VCaP (cell line): ENCODE results near the gene SKI.

ENCODE experiments used
- H3K27ac ChIP-seq: fragments of 450-650 bp; 2 replicates; pipeline ENCODE4 v1.5.1; 2017
- CTCF ChIP-seq: fragments of 450-650 bp; conservative IDR thresholded peaks from 2 replicates; pipeline ENCODE4 v1.5.1; 2017; ENCODE audit warnings: mild to moderate bottlenecking, moderate library complexity

Gene SKI

GRCh38 chr1:2312515-2313301, 84.6 kb downstream of the SKI start:
- H3K27ac ChIP-seq, result peak overlapping the region; percentile 90; the same call in 1 of the 2 replicates
- no peak for TF ChIP-seq CTCF

- peak overlapping the region; percentile 90 for H3K27ac ChIP-seq
- TF ChIP-seq CTCF, result no peak
These were observed 85.6 kb downstream of the SKI start for GRCh38 chr1:2313651-2314261.

- no peak for TF ChIP-seq CTCF
- H3K27ac ChIP-seq, result peak overlapping the region; percentile 90
These were observed 86.2 kb downstream of the SKI start for GRCh38 chr1:2314273-2314802.

- H3K27ac ChIP-seq, result peak overlapping the region; percentile 90
- peak; percentile 96 for TF ChIP-seq CTCF
These were observed 86.9 kb downstream of the SKI start for GRCh38 chr1:2314803-2315673.

- peak overlapping the region; percentile 90; the same call in 1 of the 2 replicates for H3K27ac ChIP-seq
- TF ChIP-seq CTCF, result no peak
These were observed 87.7 kb downstream of the SKI start for GRCh38 chr1:2315674-2316450.

GRCh38 chr1:2316451-2316961, 88.4 kb downstream of the SKI start:
- H3K27ac ChIP-seq, result no peak overlapping the region; the same call in 1 of the 2 replicates
- no peak for TF ChIP-seq CTCF
